Left hindlimb (tissue), 1 donor: ENCODE results near the gene CFAP410.
A peak's percentile ranks its signal among the peaks of the same experiment; 100 is the strongest.

Experiments used
- DNase-seq: peaks from one replicate; pipeline ENCODE4 v3.0.0-alpha.2; 2018

Gene CFAP410

GRCh38 chr21:44282370-44282769 lies 56.8 kb downstream of the CFAP410 start:
- peak; percentile 12 for DNase-seq

DNA sequence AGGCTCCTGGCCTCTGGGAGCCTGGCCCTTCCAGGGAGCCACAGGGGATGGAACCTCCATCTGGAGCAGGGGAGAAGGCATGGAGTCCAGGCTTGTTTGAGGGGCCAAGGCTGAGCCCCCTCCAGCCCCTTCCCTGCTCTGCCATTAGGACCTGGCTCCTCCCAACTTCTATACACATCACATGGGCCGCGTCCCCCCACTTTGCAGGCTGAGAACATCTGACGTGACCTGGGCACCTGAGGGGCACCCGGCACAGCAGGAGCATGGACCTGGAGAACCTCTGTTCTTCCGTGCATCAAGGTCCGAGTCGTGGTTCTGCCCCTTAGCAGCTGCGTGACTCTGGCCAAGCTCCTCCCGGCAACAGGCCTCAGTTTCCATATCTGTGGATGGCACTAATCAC lies 57.4 kb downstream of the CFAP410 start:
- no peak for DNase-seq

DNA sequence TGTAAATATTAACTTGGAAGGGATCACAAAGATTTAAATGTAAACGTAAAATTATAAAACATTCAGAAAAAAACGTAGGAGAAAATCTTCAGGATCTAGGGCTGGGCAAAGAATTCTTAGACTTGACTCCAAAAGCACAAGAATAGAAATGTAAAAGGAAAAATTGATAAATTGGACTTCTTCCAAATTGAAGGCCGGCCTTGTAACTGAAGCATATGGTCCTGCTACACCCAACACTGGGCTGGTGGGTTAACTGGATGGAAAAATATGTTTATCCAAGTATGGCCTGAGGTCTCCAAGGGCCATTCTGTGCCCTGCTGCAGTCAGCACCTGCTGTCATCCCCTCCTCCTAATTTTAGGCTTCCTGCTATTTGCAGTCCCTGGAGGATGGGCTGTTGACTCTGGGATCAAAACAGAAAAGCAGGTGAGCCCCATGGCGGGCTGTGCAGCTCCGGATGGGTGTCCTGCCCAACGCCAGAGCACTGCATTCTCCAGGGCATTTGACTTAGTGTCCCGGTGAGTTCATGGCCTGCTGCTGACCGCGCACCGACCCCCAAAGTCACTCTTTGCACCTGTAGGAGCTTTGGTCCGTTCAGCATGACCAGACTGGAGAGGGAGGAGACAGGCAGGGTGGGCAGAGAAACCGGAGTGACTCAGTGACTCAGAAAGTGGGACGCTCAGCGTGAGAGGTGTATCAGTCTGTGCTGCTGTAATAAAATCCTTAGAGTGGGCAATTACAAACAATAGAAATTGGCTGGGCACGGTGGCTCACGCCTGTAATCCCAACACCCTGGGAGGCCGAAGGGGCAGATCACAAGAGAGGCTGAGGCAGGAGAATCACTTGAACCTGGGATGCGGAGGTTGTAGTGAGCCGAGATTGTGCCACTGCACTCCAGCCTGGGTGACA lies 59.6 kb downstream of the CFAP410 start:
- peak; percentile 20 for DNase-seq
